ENCODE data around the gene RHBDL2.

DNA sequence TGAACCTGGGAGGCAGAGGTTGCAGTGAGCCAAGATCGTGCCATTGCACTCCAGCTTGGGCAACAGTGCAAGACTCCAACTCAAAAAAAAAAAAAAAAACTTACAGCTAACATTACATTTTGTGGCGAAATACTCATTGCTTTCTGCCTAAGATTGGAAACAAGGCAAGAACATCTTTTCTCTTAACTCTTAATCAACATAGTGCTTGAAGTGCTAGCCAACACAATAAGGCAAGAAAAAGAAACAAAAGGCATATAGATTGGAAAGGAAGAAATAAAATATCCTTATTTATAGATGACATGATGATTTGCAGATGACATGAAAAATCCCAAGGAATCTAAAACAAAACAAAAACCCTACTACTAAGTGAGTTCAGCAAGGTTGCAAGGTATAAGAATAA lies 35.6 kb downstream of the RHBDL2 start:
- TF ChIP-seq, protein P1, sequence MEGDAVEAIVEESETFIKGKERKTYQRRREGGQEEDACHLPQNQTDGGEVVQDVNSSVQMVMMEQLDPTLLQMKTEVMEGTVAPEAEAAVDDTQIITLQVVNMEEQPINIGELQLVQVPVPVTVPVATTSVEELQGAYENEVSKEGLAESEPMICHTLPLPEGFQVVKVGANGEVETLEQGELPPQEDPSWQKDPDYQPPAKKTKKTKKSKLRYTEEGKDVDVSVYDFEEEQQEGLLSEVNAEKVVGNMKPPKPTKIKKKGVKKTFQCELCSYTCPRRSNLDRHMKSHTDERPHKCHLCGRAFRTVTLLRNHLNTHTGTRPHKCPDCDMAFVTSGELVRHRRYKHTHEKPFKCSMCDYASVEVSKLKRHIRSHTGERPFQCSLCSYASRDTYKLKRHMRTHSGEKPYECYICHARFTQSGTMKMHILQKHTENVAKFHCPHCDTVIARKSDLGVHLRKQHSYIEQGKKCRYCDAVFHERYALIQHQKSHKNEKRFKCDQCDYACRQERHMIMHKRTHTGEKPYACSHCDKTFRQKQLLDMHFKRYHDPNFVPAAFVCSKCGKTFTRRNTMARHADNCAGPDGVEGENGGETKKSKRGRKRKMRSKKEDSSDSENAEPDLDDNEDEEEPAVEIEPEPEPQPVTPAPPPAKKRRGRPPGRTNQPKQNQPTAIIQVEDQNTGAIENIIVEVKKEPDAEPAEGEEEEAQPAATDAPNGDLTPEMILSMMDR (conservative IDR thresholded peaks at IDR 0.05) = no peak
- TF ChIP-seq EZH2 (IDR thresholded peaks at IDR 0.05; ENCODE audit: low read depth) = no peak
